Stimulated activated CD8-positive, alpha-beta memory T cell treated with anti-CD3 and anti-CD28 coated beads, Interleukin-7, amount 100 ng/mL, for 48 hours (primary cell): ENCODE results near the gene APBA3.
A peak's percentile ranks its signal among the peaks of the same experiment; 100 is the strongest.

Experiments
- DNase-seq, 2 donors: peaks; one replicate each; pipeline ENCODE4 v3.0.0-alpha.2; 2020; ENCODE audit warnings: low read depth in 1 of 2; ENCODE audit errors: extremely low read depth in 1 of 2

APBA3 gene

GRCh38 chr19:3788996-3789778, 27.7 kb upstream of the APBA3 start:
- DNase-seq, result no peak

GRCh38 chr19:3785938-3786824, 24.7 kb upstream of the APBA3 start, which contains the start of gene MATK:
Gene MATK, minus strand, starts transcription at chr19:3786381. Its CDS starts 1,246 bp downstream, at chr19:3785135.
- no peak for DNase-seq

- no peak for DNase-seq
Measured at GRCh38 chr19:3785451-3785937, 24.0 kb upstream of the APBA3 start.

- no peak for DNase-seq
Measured at GRCh38 chr19:3784607-3785450, 23.3 kb upstream of the APBA3 start.

- peak in 1 of 2 donors; percentile 43 for DNase-seq
Measured at GRCh38 chr19:3783660-3784584, 22.4 kb upstream of the APBA3 start.

GRCh38 chr19:3782903-3783302, 21.4 kb upstream of the APBA3 start:
- no peak for DNase-seq

GRCh38 chr19:3782330-3782729, 20.8 kb upstream of the APBA3 start:
- no peak for DNase-seq

GRCh38 chr19:3781603-3782002, 20.1 kb upstream of the APBA3 start:
- no peak for DNase-seq

- DNase-seq, result no peak
Measured at GRCh38 chr19:3780786-3781304, 19.4 kb upstream of the APBA3 start.

GRCh38 chr19:3778899-3779723, 17.6 kb upstream of the APBA3 start:
- DNase-seq, result no peak

- no peak for DNase-seq
Measured at GRCh38 chr19:3778104-3778867, 16.8 kb upstream of the APBA3 start.

GRCh38 chr19:3776479-3777040, 15.1 kb upstream of the APBA3 start:
- DNase-seq, result no peak

- no peak for DNase-seq
Measured at GRCh38 chr19:3775831-3776230, 14.3 kb upstream of the APBA3 start.

- no peak for DNase-seq
Measured at GRCh38 chr19:3775374-3775711, 13.9 kb upstream of the APBA3 start.

GRCh38 chr19:3774621-3775373, 13.3 kb upstream of the APBA3 start:
- DNase-seq, result no peak

- DNase-seq, result no peak
Measured at GRCh38 chr19:3773814-3774515, 12.5 kb upstream of the APBA3 start.
